Osteoblast (primary cell): ENCODE data around the gene HAUS7. TPM values are rescaled to one million over a fixed set of nuclear protein-coding genes. Genes with fewer than 3 reads are reported as not detected.

Experiments used
- DNase-seq: peaks from one replicate; pipeline ENCODE4 v3.0.0; 2011; ENCODE audit warnings: low spot score, mixed read lengths; ENCODE audit not compliant: insufficient read length; ENCODE audit errors: missing footprints
- H2AFZ ChIP-seq: 2 replicates; pipeline ENCODE4 v1.6.0; 2011; ENCODE audit warnings: mild to moderate bottlenecking, low read length
- H3K27ac ChIP-seq: 2 replicates; pipeline ENCODE4 v1.5.1; 2011; ENCODE audit warnings: mild to moderate bottlenecking, low read depth, low read length, moderate library complexity
- H3K27me3 ChIP-seq: 2 replicates; pipeline ENCODE4 v1.6.0; 2012; ENCODE audit warnings: mild to moderate bottlenecking, control low read depth, inconsistent platforms, low read length, moderate library complexity; ENCODE audit not compliant: insufficient read depth
- H3K36me3 ChIP-seq: 2 replicates; pipeline ENCODE4 v1.5.1; 2011; ENCODE audit warnings: mild to moderate bottlenecking, low read length, control low read depth, moderate library complexity; ENCODE audit not compliant: insufficient read depth
- H3K4me1 ChIP-seq: 2 replicates; pipeline ENCODE4 v1.5.1; 2011; ENCODE audit warnings: mild to moderate bottlenecking, low read length, control low read depth, moderate library complexity; ENCODE audit not compliant: insufficient read depth
- H3K4me2 ChIP-seq: 2 replicates; pipeline ENCODE4 v1.6.0; 2011; ENCODE audit warnings: mild to moderate bottlenecking, low read length; ENCODE audit not compliant: insufficient read depth
- H3K4me3 ChIP-seq: fragments of 200-600 bp; sonication (generic); 3 replicates; pipeline ENCODE4 v1.5.1; 2012; ENCODE audit warnings: mild to moderate bottlenecking, low read length, inconsistent platforms; ENCODE audit not compliant: insufficient read depth
- H3K79me2 ChIP-seq: 2 replicates; pipeline ENCODE4 v1.6.0; 2012; ENCODE audit warnings: mild to moderate bottlenecking, low read length, control low read depth, inconsistent platforms; ENCODE audit not compliant: insufficient read depth
- H3K9me3 ChIP-seq: 2 replicates; pipeline ENCODE4 v1.5.1; 2011; ENCODE audit warnings: low read depth, low read length, control low read depth
- H4K20me1 ChIP-seq: 2 replicates; pipeline ENCODE4 v1.6.0; 2012; ENCODE audit warnings: mild to moderate bottlenecking, low read length, control low read depth; ENCODE audit not compliant: insufficient read depth
- CTCF ChIP-seq: IDR thresholded peaks from 2 replicates; pipeline ENCODE4 v1.5.1; 2011; ENCODE audit warnings: mild to moderate bottlenecking, low read depth, low read length, moderate library complexity; ENCODE audit errors: extremely low read depth
- total RNA-seq: library from RNA; depleted of rRNA; stranded (reverse); fragments of >200 nt; gene quantifications from 2 replicates; pipeline ENCODE4 v1.2.3, GENCODE V29; 2012

The HAUS7 gene
- total RNA-seq, 1 donor, result 14.1 TPM

GRCh38 chrX:153475271-153475670 lies 4.9 kb upstream of the HAUS7 start:
- Histone ChIP-seq H3K27me3 (no peaks in the 10 kb centered on the region), H3K36me3 (no peaks in the 10 kb centered on the region), H3K27ac (no peak overlapping the region), H4K20me1 (no peaks in the 10 kb centered on the region), H2AFZ (no peak overlapping the region), H3K4me2 (peak overlapping the region; percentile 43), H3K9me3 (no peaks in the 10 kb centered on the region), H3K4me3 (peak overlapping the region; percentile 23), H3K79me2 (no peaks in the 10 kb centered on the region), H3K4me1 (peaks cover 41% of the 10 kb centered on the region)
- no peak for TF ChIP-seq CTCF
- no peak for DNase-seq

GRCh38 chrX:153474718-153475117 lies 4.3 kb upstream of the HAUS7 start:
- Histone ChIP-seq H3K79me2 (no peaks in the 10 kb centered on the region), H3K27ac (no peak overlapping the region), H3K4me2 (peak overlapping the region; percentile 43), H3K4me3 (peak overlapping the region; percentile 23), H3K36me3 (no peaks in the 10 kb centered on the region), H4K20me1 (no peaks in the 10 kb centered on the region), H2AFZ (no peak overlapping the region), H3K4me1 (peaks cover 42% of the 10 kb centered on the region), H3K27me3 (no peaks in the 10 kb centered on the region), H3K9me3 (no peaks in the 10 kb centered on the region)
- peak; percentile 95 for DNase-seq
- no peak for TF ChIP-seq CTCF

GRCh38 chrX:153474266-153474665 lies 3.9 kb upstream of the HAUS7 start:
- H3K4me3 ChIP-seq, result no peak overlapping the region
- peak; percentile 82 for DNase-seq
- no peaks in the 10 kb centered on the region for H3K27me3 ChIP-seq
- H3K9me3 ChIP-seq, result no peaks in the 10 kb centered on the region
- TF ChIP-seq CTCF, result no peak
- H3K27ac ChIP-seq, result no peak overlapping the region
- no peaks in the 10 kb centered on the region for H3K36me3 ChIP-seq
- no peak overlapping the region for H2AFZ ChIP-seq
- H3K79me2 ChIP-seq, result no peaks in the 10 kb centered on the region
- H3K4me1 ChIP-seq, result peaks cover 45% of the 10 kb centered on the region
- H4K20me1 ChIP-seq, result no peaks in the 10 kb centered on the region
- no peak overlapping the region for H3K4me2 ChIP-seq

- Histone ChIP-seq H3K9me3 (no peaks in the 10 kb centered on the region), H3K27ac (no peak overlapping the region), H2AFZ (no peak overlapping the region), H3K79me2 (no peaks in the 10 kb centered on the region), H3K27me3 (no peaks in the 10 kb centered on the region), H3K36me3 (no peaks in the 10 kb centered on the region), H4K20me1 (no peaks in the 10 kb centered on the region), H3K4me2 (no peak overlapping the region), H3K4me1 (peaks cover 45% of the 10 kb centered on the region), H3K4me3 (no peak overlapping the region)
- TF ChIP-seq CTCF, result no peak
- DNase-seq, result peak; percentile 87
Measured at GRCh38 chrX:153473126-153473525, 2.8 kb upstream of the HAUS7 start.
